NOMO-1 treated with dmso at 0.1 percent for 144 hours (cell line): ENCODE data around the gene LCP2.

ENCODE experiments used
- DNase-seq: peaks from one replicate; lab custom pipeline; 2025; ENCODE audit not compliant: unreplicated experiment; lab: John Stamatoyannopoulos, UW

The LCP2 gene

DNA sequence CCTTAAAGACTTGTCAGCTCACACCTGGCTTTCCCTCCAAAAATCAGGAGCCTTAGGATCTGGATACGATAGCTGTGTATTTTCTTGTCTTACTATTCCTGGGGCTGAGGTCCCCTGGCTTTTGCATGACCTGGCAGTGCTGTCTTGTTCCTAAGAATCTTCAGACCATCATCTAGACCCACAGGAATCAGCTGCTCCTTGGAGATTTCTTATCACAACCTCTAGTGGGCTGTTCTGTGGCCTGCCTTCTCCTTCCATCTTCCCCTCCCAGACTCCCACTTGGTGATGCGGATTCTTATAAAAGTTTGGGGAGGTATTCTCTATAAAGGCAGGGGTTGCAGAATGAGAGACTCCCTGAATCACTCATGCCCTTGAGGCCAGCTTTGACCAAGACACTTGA, 21.4 kb downstream of the LCP2 start:
- DNase-seq, result no peak

DNA sequence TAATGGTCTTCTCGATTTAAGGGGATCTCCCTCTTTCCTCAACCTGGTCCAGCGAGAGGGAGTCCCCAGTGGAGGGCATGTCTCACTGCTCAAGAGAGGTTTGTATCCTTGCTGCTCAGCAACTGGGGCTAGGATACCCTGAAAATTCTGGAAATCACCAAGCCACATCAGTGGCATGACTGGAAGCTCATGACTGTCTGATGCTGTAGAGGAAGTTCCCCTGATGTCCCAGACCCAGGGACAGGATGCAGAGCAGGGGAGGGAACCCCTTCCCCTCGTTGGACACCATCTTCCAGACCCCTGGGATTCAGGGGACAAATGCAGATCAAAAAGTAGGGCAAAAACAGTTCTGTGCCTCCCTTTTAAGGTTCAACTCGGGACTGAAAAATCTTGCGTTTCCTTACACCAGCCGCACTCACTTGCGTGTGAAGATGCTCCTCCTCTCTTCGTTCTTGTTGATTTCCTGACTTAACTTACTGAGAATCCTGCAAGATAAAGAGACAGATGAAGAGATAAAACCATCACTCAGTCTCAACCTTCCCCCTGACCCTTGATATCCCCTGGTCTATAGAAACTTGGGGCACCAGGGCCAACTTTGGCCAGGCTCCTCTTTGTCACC, 22.1 kb downstream of the LCP2 start:
- no peak for DNase-seq

DNA sequence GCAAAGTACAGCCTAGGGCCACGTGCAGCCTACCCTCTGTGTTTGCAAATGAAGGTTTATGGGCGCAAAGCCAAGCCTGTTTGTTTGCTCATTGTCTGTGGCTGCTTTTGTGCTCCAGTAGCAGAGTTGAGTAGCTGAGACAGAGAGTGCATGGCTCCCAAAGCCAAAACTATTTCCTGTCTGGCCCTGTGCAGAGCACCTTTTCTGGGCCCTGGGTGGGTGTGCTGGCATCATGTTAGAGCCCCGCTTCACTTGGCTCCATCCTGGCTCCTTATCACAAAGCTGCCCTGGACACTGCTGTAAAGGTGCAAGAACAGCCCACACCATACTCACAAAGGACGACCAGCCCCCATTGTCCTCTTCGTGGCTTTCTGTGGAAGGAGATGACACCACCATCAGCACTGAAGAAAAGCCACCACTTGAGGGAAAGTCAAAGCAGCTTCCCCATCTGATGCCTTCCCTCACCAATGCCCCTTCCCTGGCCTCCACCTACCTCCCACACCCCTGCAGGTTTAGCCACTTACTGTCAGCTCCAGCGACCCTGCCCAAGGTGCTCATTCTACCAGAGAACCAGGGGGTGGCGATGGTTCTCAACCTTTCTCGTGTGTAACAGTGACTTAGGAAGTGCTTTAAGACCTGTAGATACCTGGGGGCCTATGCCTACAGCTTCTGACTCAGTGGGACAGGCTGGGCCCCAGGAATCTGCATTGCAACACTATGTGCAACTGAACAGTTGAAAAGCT, 23.4 kb downstream of the LCP2 start:
- no peak for DNase-seq

DNA sequence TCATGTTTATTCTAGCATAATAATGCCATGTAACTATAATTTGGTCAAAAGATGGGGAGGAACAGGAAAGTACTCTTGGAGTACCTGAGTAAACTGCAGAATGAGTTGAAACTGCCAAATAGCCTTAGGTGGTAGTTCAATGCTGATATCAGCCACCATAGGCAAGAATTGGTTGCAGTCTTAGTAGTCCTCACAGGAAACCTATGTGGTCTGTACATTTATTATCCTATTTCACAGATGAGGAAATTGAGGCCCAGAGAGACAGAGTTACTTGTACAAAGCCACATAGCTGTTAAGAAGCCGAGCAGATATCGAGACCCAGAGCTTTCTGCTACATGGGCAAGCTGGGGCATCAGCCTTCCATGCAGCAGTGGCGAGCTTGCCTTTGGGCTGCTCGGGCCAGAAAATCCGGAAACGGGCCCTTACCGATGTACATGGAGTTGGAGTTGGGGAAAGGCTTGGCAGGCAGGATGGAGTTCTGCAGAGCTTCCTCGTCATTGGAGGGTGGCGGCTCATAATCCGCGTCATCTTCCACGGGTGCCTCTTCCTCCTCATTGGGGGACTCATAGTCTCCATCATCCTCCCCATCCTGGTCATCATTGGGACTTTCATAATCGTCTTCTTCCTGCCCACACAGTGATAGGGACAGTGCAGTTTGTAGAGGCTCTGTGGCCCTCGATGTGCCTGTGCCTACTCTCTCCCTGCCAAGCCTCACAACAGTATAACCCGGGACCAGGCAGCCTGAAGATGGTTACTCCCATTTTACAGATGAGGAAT, 27.1 kb downstream of the LCP2 start:
- DNase-seq, result no peak

DNA sequence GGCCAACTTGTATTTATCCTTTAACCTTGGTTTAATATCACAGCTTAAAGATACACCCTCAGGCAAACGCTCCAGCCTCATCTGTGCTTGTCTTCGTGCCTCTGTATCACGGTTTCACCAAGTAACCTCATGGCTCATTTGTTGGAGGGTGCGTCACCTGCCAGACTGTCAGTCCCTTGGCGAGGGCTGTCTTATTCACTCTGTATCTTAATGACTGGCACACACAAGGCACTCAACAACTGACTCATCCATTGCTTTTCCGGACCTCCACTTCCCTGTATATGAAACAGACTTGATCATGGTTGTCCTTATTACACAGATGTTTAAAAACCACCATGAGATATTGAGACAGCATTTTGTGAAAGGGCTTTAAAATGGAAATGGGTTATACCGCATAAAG, 28.0 kb downstream of the LCP2 start:
- DNase-seq, result peak; percentile 83

DNA sequence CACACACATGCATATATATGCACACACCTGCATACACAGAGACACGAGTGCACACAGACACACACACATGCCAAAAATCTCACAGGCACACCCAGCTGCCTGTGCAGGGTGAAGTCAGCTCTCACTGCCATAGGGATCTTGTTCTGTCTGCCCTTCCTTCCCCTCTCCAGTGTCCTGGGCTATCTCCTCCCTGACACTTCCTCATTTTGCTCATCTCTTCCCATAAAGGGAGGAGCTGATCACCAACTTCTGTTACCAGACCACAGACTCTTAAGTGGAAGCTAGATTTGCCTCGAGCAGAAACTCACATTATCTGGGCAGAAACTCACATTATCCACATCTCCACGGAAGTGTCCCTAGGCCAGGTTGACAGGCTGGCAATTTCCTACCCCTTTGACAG, 28.7 kb downstream of the LCP2 start:
- DNase-seq, result peak; percentile 83

DNA sequence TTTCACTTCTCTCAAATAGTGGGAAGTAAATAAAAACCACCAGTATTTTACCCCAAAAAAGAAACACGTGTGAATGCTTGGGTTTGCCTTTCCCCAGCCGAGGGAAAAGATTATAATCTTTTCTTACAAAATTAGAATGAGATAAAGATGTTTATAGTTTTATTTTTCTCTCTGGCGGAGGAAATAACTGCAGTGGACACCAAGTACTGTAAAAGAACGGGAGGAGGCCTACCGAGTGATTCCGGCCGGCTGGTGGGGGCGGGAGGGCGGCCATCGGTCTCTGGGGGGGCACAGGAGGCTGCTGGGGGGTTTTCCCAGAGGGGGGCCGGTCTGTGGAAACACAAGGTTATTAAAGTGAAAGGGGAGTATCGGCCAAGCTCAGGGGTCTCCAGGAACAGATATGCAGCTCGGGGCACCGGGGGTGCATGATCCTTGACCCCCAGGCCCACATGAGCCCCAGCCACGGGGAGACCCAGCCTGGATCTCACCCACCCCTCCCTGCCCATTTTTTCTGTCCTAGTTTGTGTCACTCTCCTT, 29.4 kb downstream of the LCP2 start:
- DNase-seq, result no peak

DNA sequence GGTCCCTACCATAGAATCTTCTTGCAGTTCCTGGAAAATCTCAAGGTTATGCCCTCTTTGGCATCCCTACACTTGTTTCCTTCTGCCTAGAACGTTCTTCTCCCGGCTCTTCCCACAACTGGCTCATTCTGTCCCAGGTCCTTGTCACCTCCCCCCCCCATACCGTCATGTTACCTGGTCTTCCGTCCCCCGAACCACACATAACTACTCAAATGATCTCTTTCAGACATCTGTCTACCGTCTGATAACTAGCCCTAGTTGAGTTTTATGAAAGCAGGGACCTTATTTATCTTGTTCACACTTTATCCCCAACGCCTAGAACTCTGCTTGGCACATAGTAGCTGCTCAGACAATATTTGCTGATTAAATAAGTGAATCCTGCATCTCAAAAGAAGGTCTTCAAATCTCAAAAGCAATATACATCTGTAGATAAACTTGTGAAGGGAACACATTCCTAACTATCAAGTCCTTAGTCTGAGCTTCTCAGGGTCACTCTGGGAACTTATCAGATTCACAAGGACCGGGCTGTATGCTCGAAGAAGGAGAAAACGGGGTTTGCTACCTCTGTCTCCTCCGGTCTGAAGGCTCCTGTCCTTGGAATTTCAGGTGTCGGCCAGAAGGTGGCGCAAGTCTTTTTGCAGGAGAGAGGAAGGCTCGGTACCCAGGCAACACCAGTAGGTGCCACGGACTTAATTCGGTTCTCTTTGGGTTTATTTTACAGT, 30.0 kb downstream of the LCP2 start:
- peak; percentile 75 for DNase-seq

DNA sequence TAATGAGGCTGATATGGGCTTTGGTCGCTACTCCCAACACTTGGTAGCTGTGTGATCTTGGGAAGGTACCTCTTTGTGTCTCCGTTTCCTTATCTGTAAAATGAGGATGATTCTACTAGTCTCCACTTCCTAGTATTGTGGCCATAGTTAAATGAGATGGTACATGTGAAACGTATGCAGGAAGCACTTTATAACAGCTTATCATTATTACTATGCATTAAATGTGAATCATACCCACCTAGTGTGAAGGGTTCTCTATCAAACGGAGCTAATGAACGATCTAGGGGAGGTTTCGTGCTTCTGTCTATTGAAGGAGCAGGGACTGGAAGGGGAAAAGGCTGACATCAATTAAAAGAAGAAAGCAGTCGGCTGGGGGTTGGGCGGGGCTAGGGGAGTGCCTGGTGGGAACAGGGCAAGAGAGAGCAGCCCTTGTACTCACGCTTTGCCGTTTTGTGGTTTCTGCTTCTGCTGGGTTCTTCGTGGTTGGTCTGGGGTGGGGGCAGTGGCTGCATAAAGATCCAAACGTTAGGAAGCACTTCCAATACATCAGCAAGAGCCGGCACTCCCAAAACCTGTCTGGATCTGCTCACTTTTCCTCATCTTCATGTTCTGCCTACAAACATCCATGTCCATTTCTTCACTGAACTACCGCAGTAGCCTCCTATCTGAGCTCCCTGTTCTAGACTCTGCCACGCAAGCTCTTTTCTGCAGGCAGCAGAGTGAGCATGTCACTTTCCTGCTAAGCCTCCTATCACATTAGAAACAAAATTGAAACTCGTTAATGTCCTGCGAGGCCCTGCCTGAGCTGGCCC, 30.8 kb downstream of the LCP2 start:
- DNase-seq, result no peak

DNA sequence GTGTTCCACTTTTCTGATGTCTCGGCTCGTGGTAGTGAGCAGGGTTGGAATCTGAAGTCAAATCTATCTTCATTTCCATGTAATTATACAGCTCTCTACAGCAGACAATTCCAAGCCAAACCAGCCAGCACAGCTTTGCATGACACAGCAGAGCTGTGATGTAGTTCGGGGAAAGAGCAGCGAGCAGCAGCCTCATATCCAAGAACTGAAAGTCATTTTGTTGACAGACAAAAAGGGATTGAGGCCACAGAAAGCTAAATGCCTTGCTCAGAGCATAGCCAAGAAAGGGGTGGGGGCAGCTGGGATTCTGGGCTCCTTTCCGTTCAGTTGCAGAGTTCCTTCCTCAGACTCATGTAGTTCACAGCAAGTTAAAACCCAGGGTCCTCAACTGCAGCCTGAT, 32.1 kb downstream of the LCP2 start:
- DNase-seq, result no peak

DNA sequence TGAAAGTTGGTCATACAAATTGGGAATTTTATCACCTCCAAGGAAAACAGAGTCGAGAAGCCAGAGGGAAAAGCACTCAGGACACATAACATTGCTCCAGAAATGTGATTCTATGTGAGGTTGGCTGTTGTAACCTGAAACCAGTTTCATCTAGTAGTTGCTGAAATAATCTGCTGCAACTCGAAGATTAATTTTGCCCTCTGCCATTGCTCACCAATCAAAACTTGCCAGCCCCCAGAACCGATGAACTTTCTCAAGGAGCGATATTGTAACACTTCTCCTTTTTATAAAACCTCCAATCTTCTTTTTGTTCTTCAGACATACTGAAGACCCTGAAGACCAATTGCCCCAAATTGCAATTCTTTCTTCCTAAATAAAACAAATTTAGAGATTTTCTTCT, 33.7 kb downstream of the LCP2 start:
- no peak for DNase-seq

DNA sequence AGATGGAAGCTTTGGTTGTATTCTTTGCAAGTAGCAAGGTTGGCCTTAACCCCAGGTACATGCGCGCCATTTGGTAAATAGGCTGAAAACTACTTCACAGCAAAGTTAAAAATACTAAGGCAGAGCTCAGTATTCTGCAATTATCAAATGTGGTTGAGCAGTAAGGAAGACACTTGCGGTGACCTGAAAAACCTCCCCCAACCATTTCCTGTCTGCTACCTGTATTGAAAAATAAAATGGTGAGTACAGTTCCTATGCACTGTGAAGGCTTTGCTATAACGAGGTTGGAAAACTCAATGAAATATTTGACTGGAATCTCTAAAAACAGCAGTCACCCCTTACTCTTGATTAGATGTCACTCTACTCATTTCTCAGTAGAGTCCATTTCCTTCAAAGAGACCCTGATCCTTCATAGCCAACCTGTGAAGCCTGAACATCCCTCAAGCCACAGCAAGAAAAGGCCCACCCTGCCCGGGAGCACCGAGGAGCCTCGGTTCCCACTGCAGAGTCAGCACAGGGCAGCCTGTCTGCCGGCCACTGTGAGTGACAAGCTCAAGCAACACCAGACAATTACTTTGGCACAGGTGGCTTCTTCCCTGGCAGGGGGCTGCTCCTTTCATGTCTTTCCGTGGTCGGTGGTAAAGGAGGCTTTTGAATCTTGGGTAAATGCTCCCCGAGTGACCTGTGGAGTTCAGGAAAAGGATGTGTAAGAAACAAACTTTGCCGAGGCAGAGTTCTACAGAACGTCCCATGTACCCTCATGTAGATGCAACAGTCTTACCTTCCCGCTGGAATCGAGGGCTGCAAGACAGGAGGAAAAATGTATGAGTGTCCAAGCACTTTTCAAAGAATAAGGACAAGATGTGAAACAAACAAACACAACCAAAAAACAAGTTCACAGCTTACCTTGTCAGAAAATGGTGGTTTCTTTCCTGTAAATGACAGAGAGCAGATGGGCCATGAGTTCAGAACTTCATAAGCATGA, 35.2 kb downstream of the LCP2 start:
- DNase-seq, result no peak

DNA sequence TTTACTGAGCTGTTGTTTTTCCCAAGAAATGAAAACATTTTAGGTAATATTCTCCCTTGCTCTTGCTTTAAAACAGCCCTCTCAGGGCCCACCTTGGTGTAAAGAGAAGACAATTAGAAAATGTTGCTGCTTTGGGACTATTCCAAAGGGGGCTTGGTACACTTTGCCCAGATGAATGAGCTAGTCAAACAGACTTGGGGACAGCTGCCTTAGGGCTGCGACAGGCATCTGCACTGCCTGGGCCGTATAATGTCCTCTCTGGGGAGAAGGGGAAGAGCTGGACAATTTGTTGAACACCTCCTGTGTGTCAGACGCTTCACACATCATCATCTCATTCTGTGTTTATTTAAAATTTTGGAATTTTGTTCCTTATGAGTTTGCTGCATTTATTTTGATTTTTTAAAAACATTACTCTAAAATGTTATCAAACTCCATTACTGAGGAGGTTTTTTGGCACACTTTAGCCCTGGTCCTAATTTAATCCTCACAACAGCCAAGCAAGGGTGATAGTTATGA, 36.0 kb downstream of the LCP2 start:
- DNase-seq, result no peak

DNA sequence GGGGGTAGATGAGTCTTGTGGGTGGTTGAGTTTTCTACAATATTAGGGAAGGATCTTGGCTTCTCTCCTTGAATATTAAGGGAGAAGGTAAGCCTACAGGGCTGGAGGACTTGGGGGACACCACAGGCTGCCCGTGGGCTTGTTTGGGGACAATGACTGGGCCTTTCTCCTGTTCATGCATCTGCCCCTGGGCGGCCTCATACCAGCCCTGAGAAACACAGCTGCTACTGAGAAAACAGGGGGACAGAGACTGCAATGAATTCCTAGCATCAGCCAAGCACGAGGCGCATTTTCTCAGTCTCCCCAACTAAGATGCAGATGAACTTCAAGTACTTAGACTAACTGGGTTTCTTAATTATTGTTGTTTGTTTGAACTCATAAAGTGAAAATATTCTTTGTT, 40.2 kb downstream of the LCP2 start:
- DNase-seq, result no peak

DNA sequence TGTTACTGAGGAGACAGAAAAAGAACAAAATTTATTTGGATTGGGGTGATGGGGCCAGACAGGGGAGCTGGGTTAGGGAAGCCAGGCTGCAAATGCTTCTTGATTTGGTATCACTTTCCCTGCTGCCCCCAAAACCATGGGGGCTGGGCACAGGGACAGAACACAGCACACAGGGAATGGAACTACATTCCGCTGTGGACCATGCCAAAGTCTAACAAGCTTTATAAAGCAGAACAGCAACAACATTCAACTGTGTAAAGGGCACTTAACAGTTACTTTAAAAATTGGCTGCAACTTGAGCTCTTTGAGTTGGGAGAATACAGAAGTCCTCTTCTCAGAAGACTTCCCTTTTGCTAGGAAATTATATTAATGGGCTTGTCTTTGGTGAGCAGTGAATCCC, 41.0 kb downstream of the LCP2 start:
- no peak for DNase-seq

DNA sequence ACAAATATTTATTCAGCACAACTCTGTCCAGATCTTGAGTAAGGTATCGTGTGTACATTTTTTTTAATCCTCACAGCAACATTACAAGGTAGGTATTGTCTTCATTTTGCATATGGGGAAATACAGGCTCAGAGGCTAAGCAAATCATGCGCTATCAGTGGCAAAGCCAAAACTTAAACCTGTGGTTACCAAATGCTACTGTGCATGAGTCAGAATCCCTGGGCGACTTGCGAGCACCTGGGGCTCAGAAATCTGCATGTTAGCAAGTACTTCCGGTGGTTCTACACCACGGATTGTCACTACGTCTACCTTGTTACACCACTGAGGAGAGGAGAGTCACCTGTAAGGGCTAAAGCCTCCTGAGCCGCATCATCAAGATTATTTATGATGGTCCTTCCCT, 43.5 kb downstream of the LCP2 start:
- DNase-seq, result no peak

DNA sequence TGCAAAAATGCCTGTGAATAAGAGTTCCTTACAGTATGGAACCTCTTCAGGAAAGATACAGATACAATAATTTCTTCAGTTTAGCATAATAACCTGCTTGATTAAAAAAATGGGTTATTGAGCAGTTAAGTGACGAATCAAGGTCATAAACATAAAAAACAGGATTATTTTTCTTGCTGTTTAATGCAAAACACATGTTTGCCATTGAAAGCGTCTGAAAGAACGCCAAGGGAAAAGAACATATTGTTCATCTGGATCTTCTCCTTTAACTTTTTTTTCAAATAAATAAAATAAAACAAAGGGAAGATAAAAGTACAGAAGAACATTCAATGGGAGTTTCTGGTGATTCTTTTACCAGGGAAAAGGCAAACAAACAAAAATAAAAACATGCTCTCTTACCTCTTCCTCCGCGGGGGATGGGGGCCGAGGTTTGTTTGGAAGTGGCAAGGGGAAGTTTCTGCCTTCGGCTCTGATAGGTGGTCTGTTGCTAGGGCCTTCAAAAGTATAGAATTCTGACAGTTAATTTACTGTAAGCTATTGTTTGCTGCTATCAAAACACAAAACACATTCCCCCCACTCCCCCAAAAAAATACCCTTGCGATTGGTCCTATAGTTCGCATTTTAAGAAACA, 44.7 kb downstream of the LCP2 start:
- DNase-seq, result no peak

DNA sequence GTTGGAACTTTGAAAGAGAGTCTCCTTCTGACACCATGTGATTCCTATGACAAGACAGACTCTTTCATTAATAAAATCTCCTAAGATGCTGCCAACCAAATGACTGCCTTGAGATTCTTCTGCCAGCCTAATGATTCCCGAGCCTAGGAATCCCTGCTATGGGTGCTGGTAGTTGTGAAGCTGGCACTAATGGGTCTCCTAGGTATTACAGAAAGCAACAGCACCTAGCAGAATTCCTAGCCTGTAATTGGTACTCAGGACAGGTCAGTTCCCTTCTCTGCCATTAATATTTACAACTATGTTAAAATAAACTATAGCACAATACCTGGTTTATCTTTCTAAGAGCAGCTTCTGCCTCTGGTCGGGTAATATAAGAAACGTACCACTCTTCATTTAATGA, 45.5 kb downstream of the LCP2 start:
- no peak for DNase-seq

DNA sequence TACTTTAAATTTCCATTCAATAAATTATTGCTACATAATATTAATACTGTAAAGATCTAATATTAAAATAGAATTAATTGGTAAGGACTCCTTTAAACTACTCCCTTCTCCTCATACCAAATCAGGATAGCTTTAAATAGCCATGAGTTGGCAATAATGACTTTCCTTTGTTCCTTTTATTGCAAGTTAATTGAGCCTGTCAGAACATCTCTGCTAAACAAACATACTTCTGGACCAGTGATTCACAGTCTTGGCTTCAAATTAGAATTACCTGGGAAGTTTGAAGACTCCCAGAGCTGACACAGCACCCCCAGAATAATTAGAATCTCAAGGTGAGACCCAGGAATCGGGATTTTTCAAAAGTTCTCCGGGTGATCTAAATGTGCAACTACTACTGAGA, 46.1 kb downstream of the LCP2 start:
- no peak for DNase-seq
